ENCODE results near the gene TOM1. TPM values are rescaled to one million over a fixed set of nuclear protein-coding genes. Genes with fewer than 3 reads are reported as not detected.

The TOM1 gene
- total and polyA plus RNA-seq, 2 of the 13 experiments (the other 11 are each of a cell fraction or from before 2014, with no cell fraction given) = 30.8 to 87.3 TPM

DNA sequence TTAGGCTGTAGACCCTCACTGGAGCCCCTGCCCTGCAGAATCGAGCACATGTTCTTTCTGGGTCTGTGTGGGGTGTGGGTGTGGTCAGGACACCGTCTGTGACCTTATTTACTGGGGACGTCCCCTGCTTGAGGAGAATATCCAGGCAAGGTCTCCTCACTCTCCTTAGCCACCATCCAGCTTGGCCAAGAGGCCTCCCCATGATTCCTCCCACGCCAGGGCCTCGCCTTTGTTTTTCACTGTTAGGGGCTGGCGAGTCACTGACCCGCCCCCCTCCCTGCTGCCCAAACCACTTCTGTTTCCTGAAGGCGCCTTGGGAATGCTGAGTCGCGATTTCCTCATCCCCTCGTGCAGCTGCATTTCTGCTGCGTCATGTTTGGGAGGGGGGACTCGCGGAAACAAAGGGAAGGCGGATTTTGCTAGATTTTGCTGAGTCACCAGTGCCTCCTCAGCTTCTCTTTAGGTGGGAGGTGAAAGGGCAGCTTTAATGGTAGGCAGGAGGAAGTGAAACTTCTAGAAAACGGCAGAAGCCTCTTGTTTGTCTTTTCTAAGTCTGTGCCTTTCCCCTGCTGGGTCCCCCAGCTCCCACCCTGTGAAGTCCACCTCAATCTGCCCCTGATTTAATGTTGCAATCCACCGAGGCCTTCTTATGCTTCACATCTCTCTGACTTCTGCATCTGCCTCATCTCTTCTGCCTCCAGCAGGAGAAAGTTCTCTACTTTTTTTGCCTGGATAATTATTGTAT is 77.2 kb downstream of the TOM1 start (continued):
- TF ChIP-seq, protein P1, sequence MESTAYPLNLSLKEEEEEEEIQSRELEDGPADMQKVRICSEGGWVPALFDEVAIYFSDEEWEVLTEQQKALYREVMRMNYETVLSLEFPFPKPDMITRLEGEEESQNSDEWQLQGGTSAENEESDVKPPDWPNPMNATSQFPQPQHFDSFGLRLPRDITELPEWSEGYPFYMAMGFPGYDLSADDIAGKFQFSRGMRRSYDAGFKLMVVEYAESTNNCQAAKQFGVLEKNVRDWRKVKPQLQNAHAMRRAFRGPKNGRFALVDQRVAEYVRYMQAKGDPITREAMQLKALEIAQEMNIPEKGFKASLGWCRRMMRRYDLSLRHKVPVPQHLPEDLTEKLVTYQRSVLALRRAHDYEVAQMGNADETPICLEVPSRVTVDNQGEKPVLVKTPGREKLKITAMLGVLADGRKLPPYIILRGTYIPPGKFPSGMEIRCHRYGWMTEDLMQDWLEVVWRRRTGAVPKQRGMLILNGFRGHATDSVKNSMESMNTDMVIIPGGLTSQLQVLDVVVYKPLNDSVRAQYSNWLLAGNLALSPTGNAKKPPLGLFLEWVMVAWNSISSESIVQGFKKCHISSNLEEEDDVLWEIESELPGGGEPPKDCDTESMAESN (CRISPR knock-in tag; conservative IDR thresholded peaks at IDR 0.05) = peak; percentile 51; the same call in 1 of the 2 replicates
- peak; percentile 43; the same call in 1 of the 2 replicates for TF ChIP-seq KMT2A (CRISPR knock-in tag; IDR thresholded peaks at IDR 0.05)
- TF ChIP-seq ZNF891 (CRISPR knock-in tag; IDR thresholded peaks at IDR 0.05) = no peak
- TF ChIP-seq GATAD2A (CRISPR knock-in tag; IDR thresholded peaks at IDR 0.05) = peak; percentile 94
- TF ChIP-seq, protein P2, sequence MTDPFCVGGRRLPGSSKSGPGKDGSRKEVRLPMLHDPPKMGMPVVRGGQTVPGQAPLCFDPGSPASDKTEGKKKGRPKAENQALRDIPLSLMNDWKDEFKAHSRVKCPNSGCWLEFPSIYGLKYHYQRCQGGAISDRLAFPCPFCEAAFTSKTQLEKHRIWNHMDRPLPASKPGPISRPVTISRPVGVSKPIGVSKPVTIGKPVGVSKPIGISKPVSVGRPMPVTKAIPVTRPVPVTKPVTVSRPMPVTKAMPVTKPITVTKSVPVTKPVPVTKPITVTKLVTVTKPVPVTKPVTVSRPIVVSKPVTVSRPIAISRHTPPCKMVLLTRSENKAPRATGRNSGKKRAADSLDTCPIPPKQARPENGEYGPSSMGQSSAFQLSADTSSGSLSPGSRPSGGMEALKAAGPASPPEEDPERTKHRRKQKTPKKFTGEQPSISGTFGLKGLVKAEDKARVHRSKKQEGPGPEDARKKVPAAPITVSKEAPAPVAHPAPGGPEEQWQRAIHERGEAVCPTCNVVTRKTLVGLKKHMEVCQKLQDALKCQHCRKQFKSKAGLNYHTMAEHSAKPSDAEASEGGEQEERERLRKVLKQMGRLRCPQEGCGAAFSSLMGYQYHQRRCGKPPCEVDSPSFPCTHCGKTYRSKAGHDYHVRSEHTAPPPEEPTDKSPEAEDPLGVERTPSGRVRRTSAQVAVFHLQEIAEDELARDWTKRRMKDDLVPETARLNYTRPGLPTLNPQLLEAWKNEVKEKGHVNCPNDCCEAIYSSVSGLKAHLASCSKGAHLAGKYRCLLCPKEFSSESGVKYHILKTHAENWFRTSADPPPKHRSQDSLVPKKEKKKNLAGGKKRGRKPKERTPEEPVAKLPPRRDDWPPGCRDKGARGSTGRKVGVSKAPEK (CRISPR knock-in tag; IDR thresholded peaks at IDR 0.05; ENCODE audit: borderline replicate concordance) = 0 out of 2 replicates have a peak, but pooled peaks have one; percentile 9
- no peak for TF ChIP-seq ZBTB42 (CRISPR knock-in tag; IDR thresholded peaks at IDR 0.05)
- peak; percentile 61; the same call in 1 of the 2 replicates for TF ChIP-seq FOXP4 (CRISPR knock-in tag; IDR thresholded peaks at IDR 0.05)
- TF ChIP-seq SPEN (CRISPR knock-in tag; IDR thresholded peaks at IDR 0.05; ENCODE audit: low read depth) = 0 out of 2 replicates have a peak, but pooled peaks have one; percentile 40
- peak; percentile 29; the same call in 1 of the 2 replicates for TF ChIP-seq ZBTB26 (CRISPR knock-in tag; IDR thresholded peaks at IDR 0.05; ENCODE audit: borderline replicate concordance)
- TF ChIP-seq NR2C2 (CRISPR knock-in tag; IDR thresholded peaks at IDR 0.05; ENCODE audit: borderline replicate concordance) = peak; percentile 81
- peak in 1 of 2 experiments; percentile 57; a peak in 1 of 4 replicates for TF ChIP-seq NR2F1 (CRISPR knock-in tag; IDR thresholded peaks at IDR 0.05)
- peak; percentile 55; the same call in 1 of the 2 replicates for TF ChIP-seq NR2F2 (IDR thresholded peaks at IDR 0.05; ENCODE audit: borderline replicate concordance, low read depth)
- TF ChIP-seq, protein P3, sequence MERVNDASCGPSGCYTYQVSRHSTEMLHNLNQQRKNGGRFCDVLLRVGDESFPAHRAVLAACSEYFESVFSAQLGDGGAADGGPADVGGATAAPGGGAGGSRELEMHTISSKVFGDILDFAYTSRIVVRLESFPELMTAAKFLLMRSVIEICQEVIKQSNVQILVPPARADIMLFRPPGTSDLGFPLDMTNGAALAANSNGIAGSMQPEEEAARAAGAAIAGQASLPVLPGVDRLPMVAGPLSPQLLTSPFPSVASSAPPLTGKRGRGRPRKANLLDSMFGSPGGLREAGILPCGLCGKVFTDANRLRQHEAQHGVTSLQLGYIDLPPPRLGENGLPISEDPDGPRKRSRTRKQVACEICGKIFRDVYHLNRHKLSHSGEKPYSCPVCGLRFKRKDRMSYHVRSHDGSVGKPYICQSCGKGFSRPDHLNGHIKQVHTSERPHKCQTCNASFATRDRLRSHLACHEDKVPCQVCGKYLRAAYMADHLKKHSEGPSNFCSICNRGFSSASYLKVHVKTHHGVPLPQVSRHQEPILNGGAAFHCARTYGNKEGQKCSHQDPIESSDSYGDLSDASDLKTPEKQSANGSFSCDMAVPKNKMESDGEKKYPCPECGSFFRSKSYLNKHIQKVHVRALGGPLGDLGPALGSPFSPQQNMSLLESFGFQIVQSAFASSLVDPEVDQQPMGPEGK (CRISPR knock-in tag; IDR thresholded peaks at IDR 0.05) = peak; percentile 91
- TF ChIP-seq PAWR (CRISPR knock-in tag; IDR thresholded peaks at IDR 0.05; ENCODE audit: borderline replicate concordance) = no peak
- TF ChIP-seq, protein P4, sequence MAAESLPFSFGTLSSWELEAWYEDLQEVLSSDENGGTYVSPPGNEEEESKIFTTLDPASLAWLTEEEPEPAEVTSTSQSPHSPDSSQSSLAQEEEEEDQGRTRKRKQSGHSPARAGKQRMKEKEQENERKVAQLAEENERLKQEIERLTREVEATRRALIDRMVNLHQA (CRISPR knock-in tag; IDR thresholded peaks at IDR 0.05) = no peak
- no peak for TF ChIP-seq ZNF143 (CRISPR knock-in tag; IDR thresholded peaks at IDR 0.05)
- TF ChIP-seq, protein P5, sequence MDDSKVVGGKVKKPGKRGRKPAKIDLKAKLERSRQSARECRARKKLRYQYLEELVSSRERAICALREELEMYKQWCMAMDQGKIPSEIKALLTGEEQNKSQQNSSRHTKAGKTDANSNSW (CRISPR knock-in tag; IDR thresholded peaks at IDR 0.05; ENCODE audit: borderline replicate concordance) = no peak
